Measurements from ENCODE around the gene ZNF778. TPM values are rescaled to one million over a fixed set of nuclear protein-coding genes. Genes with fewer than 3 reads are reported as not detected.

Gene ZNF778
- total and polyA plus RNA-seq, 10 of the 15 experiments (the other 5 are each of a cell fraction or from before 2014, with no cell fraction given), result 0.20 to 9.7 (median 4.1) TPM

DNA sequence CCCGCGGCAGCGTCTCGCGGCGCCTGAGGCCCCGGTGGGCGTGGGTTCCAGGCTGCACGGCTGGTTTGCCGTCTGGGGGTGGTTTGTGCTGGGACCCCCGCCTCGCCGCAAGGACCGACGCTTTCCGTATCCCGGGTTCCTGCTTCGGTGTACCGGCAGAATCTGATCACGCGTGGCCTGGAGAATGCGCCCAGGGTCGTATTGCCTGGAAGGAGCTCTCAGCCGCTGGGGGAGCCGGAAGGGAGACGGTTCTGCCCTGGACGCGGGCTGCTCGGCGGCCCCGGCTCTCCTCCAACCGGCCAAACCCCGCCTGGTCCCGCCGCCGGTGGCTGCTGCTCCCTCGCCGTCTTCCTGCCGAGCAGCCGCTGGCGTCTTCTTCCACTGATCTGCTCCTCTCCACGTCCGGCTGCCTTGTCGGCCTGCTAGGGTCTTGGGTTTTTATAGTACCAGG lies 39.8 kb downstream of the ZNF778 start (continued):
- TF ChIP-seq KAT2A (conservative IDR thresholded peaks at IDR 0.05; ENCODE audit: control insufficient read depth, low read depth, low read length) (no peak), ZBED1 (IDR thresholded peaks at IDR 0.05; ENCODE audit: borderline replicate concordance) (no peak), ZNF622 (IDR thresholded peaks at IDR 0.05) (no peak), RB1 (IDR thresholded peaks at IDR 0.05; ENCODE audit: borderline replicate concordance) (no peak), MYB (IDR thresholded peaks at IDR 0.05; ENCODE audit: borderline replicate concordance, low read depth, low read length) (no peak), NFXL1 (IDR thresholded peaks at IDR 0.05; ENCODE audit: borderline replicate concordance) (no peak), BRCA1 (IDR thresholded peaks at IDR 0.05; ENCODE audit: low read depth, low read length) (no peak)
- TF ChIP-seq, protein P1, sequence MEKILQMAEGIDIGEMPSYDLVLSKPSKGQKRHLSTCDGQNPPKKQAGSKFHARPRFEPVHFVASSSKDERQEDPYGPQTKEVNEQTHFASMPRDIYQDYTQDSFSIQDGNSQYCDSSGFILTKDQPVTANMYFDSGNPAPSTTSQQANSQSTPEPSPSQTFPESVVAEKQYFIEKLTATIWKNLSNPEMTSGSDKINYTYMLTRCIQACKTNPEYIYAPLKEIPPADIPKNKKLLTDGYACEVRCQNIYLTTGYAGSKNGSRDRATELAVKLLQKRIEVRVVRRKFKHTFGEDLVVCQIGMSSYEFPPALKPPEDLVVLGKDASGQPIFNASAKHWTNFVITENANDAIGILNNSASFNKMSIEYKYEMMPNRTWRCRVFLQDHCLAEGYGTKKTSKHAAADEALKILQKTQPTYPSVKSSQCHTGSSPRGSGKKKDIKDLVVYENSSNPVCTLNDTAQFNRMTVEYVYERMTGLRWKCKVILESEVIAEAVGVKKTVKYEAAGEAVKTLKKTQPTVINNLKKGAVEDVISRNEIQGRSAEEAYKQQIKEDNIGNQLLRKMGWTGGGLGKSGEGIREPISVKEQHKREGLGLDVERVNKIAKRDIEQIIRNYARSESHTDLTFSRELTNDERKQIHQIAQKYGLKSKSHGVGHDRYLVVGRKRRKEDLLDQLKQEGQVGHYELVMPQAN (conservative IDR thresholded peaks at IDR 0.05), result no peak

- no peak overlapping the region for H3K27ac ChIP-seq (ENCODE audit: control insufficient read depth, insufficient read depth)
- no peak for DNase-seq (ENCODE audit: low read depth, low spot score)
- no peaks in the 10 kb centered on the region; the same call in 2 of the 3 replicates for H3K9me3 ChIP-seq (replicated peaks; ENCODE audit: control insufficient read depth, insufficient read depth, low read length)
- no TSS peak for BruUV-seq (replicated peaks)
- no peaks in the 10 kb centered on the region for H4K20me1 ChIP-seq (ENCODE audit: control insufficient read depth, insufficient read depth)
- no peak overlapping the region for H3K4me2 ChIP-seq (ENCODE audit: control insufficient read depth, insufficient read depth)
- H3K9ac ChIP-seq (ENCODE audit: control insufficient read depth, insufficient read depth, low read length), result no peak overlapping the region
- no peaks in the 10 kb centered on the region; a peak in 2 of 4 replicates for H3K27me3 ChIP-seq (replicated peaks in 1 of 2; ENCODE audit: control insufficient read depth in 2 of 2, insufficient read depth in 2 of 2, low read length in 1 of 2)
- H2AFZ ChIP-seq (ENCODE audit: control insufficient read depth, low read depth, low read length), result no peak overlapping the region
- H3K4me1 ChIP-seq (ENCODE audit: control insufficient read depth, insufficient read depth, low read length), result no peaks in the 10 kb centered on the region
- no peak for FAIRE-seq
- H3K4me3 ChIP-seq, result no peak overlapping the region
- SMC1A ChIA-PET (ENCODE audit: uncharacterized antibody, unreplicated experiment), result no interaction called here
- WGBS (ENCODE audit: insufficient coverage, insufficient replicate concordance, low lambda C conversion rate, missing lambda C conversion rate), result 82% methylated on average over 18 of the region's 18 CpGs
- ATAC-seq, result no peak
- CTCF ChIA-PET, result no interaction called here
- POLR2A ChIA-PET, result no interaction called here
- H3K36me3 ChIP-seq (ENCODE audit: control insufficient read depth in 2 of 2, insufficient read depth in 2 of 2, low read length in 1 of 2), result no peaks in the 10 kb centered on the region
- RAD21 ChIA-PET (ENCODE audit: unreplicated experiment), result no interaction called here
- no peaks in the 10 kb centered on the region for H3K79me2 ChIP-seq (ENCODE audit: control insufficient read depth, insufficient read depth, low read length)
- in situ Hi-C loops (cut with MboI), result no loop called here
- intact Hi-C loops (cut with micrococcal nuclease; ENCODE audit: unreplicated experiment), result no loop called here
- no peak for TF ChIP-seq STAT3 (IDR thresholded peaks at IDR 0.05; ENCODE audit: low read depth, low read length)
- TF ChIP-seq EED (IDR thresholded peaks at IDR 0.05; ENCODE audit: low read depth), result no peak
- TF ChIP-seq SKIL (IDR thresholded peaks at IDR 0.05; ENCODE audit: low read depth, poor library complexity, severe bottlenecking), result no peak
- TF ChIP-seq STAT1 (conservative IDR thresholded peaks at IDR 0.05), result no peak
- TF ChIP-seq RELA (IDR thresholded peaks at IDR 0.05; ENCODE audit: borderline replicate concordance, partially characterized antibody), result no peak
- no peak for TF ChIP-seq SMARCA5 (IDR thresholded peaks at IDR 0.05)
- TF ChIP-seq, protein P2, sequence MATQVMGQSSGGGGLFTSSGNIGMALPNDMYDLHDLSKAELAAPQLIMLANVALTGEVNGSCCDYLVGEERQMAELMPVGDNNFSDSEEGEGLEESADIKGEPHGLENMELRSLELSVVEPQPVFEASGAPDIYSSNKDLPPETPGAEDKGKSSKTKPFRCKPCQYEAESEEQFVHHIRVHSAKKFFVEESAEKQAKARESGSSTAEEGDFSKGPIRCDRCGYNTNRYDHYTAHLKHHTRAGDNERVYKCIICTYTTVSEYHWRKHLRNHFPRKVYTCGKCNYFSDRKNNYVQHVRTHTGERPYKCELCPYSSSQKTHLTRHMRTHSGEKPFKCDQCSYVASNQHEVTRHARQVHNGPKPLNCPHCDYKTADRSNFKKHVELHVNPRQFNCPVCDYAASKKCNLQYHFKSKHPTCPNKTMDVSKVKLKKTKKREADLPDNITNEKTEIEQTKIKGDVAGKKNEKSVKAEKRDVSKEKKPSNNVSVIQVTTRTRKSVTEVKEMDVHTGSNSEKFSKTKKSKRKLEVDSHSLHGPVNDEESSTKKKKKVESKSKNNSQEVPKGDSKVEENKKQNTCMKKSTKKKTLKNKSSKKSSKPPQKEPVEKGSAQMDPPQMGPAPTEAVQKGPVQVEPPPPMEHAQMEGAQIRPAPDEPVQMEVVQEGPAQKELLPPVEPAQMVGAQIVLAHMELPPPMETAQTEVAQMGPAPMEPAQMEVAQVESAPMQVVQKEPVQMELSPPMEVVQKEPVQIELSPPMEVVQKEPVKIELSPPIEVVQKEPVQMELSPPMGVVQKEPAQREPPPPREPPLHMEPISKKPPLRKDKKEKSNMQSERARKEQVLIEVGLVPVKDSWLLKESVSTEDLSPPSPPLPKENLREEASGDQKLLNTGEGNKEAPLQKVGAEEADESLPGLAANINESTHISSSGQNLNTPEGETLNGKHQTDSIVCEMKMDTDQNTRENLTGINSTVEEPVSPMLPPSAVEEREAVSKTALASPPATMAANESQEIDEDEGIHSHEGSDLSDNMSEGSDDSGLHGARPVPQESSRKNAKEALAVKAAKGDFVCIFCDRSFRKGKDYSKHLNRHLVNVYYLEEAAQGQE (IDR thresholded peaks at IDR 0.05; ENCODE audit: low read depth, low read length), result no peak
- TF ChIP-seq FOXK2 (IDR thresholded peaks at IDR 0.05), result no peak
- TF ChIP-seq CBFB (IDR thresholded peaks at IDR 0.05; ENCODE audit: low read depth), result no peak
Measured at GRCh38 chr16:89257757-89258465, 40.4 kb downstream of the ZNF778 start.

Data from GM12878 (cell line).